Hematopoietic multipotent progenitor cell treated with erythropoietin and hydrocortisone succinate and interleukin-3 and kit ligand, for 15 days (in vitro differentiated cells): ENCODE data around the gene ATG4A.

Source experiments
- DNase-seq: peaks from one replicate; pipeline ENCODE4 v3.0.0-alpha.2; 2015; ENCODE audit warnings: low spot score

The ATG4A gene

GRCh38 chrX:108091264-108091877 lies at the start of gene ATG4A, which contains the start of gene PSMD10:
Gene ATG4A, plus strand, starts transcription at chrX:108091778. Its CDS starts 49 bp downstream, at chrX:108091827.
Gene PSMD10, minus strand, starts transcription at chrX:108091542. Its CDS starts 22 bp downstream, at chrX:108091520.
- peak; percentile 91 for DNase-seq

GRCh38 chrX:108044554-108045256 lies 46.9 kb upstream of the ATG4A start, which contains the start of gene VSIG1:
Gene VSIG1, plus strand, starts transcription at chrX:108045065. Its CDS starts 66 bp downstream, at chrX:108045131.
- DNase-seq, result no peak

- no peak for DNase-seq
Measured at GRCh38 chrX:108049649-108050048, 41.9 kb upstream of the ATG4A start.

GRCh38 chrX:108053218-108053617 lies 38.4 kb upstream of the ATG4A start:
- no peak for DNase-seq

- DNase-seq, result no peak
Measured at GRCh38 chrX:108055546-108055945, 36.0 kb upstream of the ATG4A start.

GRCh38 chrX:108059801-108060200 lies 31.8 kb upstream of the ATG4A start:
- no peak for DNase-seq

- no peak for DNase-seq
Measured at GRCh38 chrX:108064001-108064400, 27.6 kb upstream of the ATG4A start.

- DNase-seq, result no peak
Measured at GRCh38 chrX:108064613-108065012, 27.0 kb upstream of the ATG4A start.

- no peak for DNase-seq
Measured at GRCh38 chrX:108068121-108068520, 23.5 kb upstream of the ATG4A start.

GRCh38 chrX:108070891-108071290 lies 20.7 kb upstream of the ATG4A start:
- no peak for DNase-seq

- DNase-seq, result no peak
Measured at GRCh38 chrX:108071578-108071977, 20.0 kb upstream of the ATG4A start.

- no peak for DNase-seq
Measured at GRCh38 chrX:108072746-108073145, 18.8 kb upstream of the ATG4A start.

GRCh38 chrX:108081110-108081509 lies 10.5 kb upstream of the ATG4A start:
- DNase-seq, result no peak

- no peak for DNase-seq
Measured at GRCh38 chrX:108087792-108088191, 3.8 kb upstream of the ATG4A start.

GRCh38 chrX:108088511-108088910 lies 3.1 kb upstream of the ATG4A start:
- DNase-seq, result peak; percentile 57

GRCh38 chrX:108090491-108091263 lies 901 bp upstream of the ATG4A start:
- peak; percentile 19 for DNase-seq

GRCh38 chrX:108091878-108092291 lies 307 bp downstream of the ATG4A start:
- peak; percentile 49 for DNase-seq

- DNase-seq, result no peak
Measured at GRCh38 chrX:108097380-108097779, 5.8 kb downstream of the ATG4A start.

GRCh38 chrX:108105473-108105872 lies 13.9 kb downstream of the ATG4A start:
- DNase-seq, result no peak

- DNase-seq, result no peak
Measured at GRCh38 chrX:108114541-108114940, 23.0 kb downstream of the ATG4A start.

- DNase-seq, result no peak
Measured at GRCh38 chrX:108117988-108118387, 26.4 kb downstream of the ATG4A start.

GRCh38 chrX:108121291-108121690 lies 29.7 kb downstream of the ATG4A start:
- DNase-seq, result no peak

- no peak for DNase-seq
Measured at GRCh38 chrX:108122748-108123147, 31.2 kb downstream of the ATG4A start.
